ENCODE measurements around the gene CCDC92B.

Gene CCDC92B

DNA sequence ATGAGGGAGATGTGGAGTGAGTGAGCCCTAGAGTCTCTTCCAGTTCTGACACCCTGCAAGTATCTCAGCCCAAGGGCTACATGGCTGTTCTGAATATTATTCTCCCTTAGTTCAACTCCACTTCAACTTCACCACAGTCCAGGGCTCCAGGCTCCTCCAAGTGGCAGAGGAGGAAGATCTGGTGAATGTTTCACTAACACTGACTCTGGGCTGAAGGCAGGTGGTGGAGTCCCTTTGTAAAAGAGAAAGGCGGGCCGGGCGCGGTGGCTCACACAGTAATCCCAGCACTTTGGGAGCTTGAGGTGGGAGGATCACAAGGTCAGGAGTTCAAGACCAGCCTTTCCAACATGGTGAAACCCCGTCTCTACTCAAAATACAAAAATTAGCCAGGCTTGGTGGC is 13.6 kb downstream of the CCDC92B start:
- H3K36me3 Mint-ChIP-seq (ENCODE audit: low read depth) = no peaks in the 10 kb centered on the region
- no peak overlapping the region for H3K4me3 Mint-ChIP-seq
- TF ChIP-seq, protein P1, sequence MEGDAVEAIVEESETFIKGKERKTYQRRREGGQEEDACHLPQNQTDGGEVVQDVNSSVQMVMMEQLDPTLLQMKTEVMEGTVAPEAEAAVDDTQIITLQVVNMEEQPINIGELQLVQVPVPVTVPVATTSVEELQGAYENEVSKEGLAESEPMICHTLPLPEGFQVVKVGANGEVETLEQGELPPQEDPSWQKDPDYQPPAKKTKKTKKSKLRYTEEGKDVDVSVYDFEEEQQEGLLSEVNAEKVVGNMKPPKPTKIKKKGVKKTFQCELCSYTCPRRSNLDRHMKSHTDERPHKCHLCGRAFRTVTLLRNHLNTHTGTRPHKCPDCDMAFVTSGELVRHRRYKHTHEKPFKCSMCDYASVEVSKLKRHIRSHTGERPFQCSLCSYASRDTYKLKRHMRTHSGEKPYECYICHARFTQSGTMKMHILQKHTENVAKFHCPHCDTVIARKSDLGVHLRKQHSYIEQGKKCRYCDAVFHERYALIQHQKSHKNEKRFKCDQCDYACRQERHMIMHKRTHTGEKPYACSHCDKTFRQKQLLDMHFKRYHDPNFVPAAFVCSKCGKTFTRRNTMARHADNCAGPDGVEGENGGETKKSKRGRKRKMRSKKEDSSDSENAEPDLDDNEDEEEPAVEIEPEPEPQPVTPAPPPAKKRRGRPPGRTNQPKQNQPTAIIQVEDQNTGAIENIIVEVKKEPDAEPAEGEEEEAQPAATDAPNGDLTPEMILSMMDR (IDR thresholded peaks at IDR 0.05; ENCODE audit: unreplicated experiment in 3 of 3) = no peak
- no peak overlapping the region for H3K27ac Mint-ChIP-seq
- H3K9me3 Mint-ChIP-seq = no peaks in the 10 kb centered on the region
- no peaks in the 10 kb centered on the region for H3K4me1 Mint-ChIP-seq
- H3K27me3 Mint-ChIP-seq (ENCODE audit: low read depth) = peaks cover 14% of the 10 kb centered on the region

DNA sequence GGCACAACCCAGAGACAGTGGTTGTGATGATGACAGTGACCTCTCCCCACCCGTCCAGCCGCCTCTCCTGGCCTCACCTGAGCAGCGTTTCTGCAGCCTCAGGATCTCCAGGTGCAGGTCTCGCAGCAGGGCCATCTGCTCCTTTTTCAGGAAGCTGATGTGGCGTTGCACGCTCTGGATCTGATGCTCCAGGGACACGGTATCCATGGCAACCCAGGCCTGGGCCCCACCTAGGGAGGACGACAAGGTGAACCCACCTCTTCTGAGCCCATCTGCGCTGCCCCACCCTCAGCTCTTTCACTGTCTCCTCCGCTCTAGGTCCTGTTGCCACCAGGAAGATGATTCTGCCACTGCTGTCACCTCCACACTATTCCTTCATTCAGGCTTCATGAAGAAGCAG is 14.5 kb downstream of the CCDC92B start:
- Mint-ChIP-seq H3K27ac (no peak overlapping the region), H3K4me1 (no peaks in the 10 kb centered on the region), H3K27me3 (ENCODE audit: low read depth) (peaks cover 11% of the 10 kb centered on the region), H3K36me3 (ENCODE audit: low read depth) (no peaks in the 10 kb centered on the region), H3K9me3 (no peaks in the 10 kb centered on the region), H3K4me3 (no peak overlapping the region)
- TF ChIP-seq, protein P1 (IDR thresholded peaks at IDR 0.05; ENCODE audit: unreplicated experiment in 3 of 3) = no peak

DNA sequence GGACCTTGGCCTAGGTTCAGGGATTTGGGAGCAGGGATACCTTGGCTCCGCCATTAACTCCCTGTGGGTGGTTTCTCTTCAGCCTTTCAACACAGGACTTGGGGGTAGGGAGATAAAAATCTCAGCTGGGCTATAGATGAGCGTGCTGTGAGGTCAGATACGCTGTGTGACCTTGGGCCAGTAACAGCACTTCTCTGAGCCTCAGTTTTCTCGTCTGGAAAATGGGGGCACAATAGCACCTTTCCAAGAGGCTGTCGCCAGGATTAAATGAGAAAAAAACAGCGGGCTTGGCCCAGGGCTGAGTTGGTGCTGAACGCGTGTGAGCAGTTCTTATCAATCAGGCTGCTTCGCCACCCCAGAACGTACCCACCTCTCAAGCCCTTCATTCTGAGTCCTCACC is 17.6 kb downstream of the CCDC92B start:
- TF ChIP-seq, protein P1 (IDR thresholded peaks at IDR 0.05; ENCODE audit: unreplicated experiment in 3 of 3) = no peak
- H3K27me3 Mint-ChIP-seq (ENCODE audit: low read depth) = peaks cover 30% of the 10 kb centered on the region
- no peaks in the 10 kb centered on the region for H3K9me3 Mint-ChIP-seq
- H3K4me1 Mint-ChIP-seq = no peaks in the 10 kb centered on the region
- H3K27ac Mint-ChIP-seq = no peak overlapping the region
- no peaks in the 10 kb centered on the region for H3K36me3 Mint-ChIP-seq (ENCODE audit: low read depth)
- H3K4me3 Mint-ChIP-seq = no peak overlapping the region

DNA sequence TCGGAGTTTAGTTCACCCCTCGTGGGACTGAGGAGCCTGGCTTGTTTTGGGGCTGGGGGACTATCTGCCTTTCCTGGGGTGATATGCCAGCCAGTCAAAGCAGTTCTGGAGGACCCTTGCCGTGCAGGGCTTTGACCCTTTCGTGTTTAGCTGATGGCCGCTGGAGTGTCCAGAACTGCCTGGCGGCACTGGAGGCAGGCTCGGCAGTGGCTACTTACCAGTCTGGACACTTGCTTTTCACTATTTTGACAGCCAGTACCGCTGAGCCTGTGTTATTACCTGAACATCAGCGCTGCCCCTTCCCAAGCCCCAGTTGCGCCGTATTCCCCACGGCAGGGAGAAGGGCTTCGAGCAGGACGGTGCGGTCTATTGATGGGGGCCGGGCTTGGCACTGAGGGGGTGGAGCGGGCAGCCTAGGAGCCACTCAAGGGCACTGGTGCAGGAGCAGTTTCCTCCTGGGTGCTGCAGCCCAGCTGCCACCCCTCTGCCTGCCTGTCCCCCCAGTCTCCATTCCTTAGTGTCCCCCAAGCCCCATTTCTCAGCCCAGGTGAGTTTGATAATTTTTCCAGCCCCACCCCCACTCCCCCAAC is 18.6 kb downstream of the CCDC92B start:
- Mint-ChIP-seq H3K4me1 (no peaks in the 10 kb centered on the region), H3K36me3 (ENCODE audit: low read depth) (no peaks in the 10 kb centered on the region), H3K27ac (no peak overlapping the region), H3K4me3 (no peak overlapping the region), H3K27me3 (ENCODE audit: low read depth) (peaks cover 36% of the 10 kb centered on the region), H3K9me3 (no peaks in the 10 kb centered on the region)
- TF ChIP-seq, protein P1 (IDR thresholded peaks at IDR 0.05; ENCODE audit: unreplicated experiment in 3 of 3) = no peak

DNA sequence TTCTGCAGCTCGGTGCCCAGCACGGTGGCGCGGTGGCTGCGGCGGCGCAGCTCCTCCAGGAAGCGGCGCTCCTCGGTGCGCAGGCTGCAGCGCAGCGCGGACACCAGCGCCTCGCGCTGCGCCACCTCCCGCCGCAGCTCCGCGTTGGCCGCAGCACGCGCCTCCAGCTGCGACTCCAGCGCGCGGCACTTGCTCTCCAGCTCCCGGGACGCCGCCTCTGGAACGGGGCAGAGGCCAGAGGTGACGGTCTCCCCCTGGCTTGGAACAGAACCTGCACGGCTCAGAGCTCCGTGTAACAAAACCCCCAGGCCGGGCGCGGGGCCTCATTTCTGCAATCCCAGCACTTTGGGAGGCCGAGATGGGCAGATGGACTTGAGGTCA is 24.7 kb downstream of the CCDC92B start:
- Mint-ChIP-seq H3K9me3 (no peaks in the 10 kb centered on the region), H3K27ac (no peak overlapping the region), H3K36me3 (ENCODE audit: low read depth) (no peaks in the 10 kb centered on the region), H3K4me1 (no peaks in the 10 kb centered on the region), H3K4me3 (peak overlapping the region in 1 of 3 experiments; percentile 43), H3K27me3 (ENCODE audit: low read depth) (peaks cover 73% of the 10 kb centered on the region)
- TF ChIP-seq, protein P1 (IDR thresholded peaks at IDR 0.05; ENCODE audit: unreplicated experiment in 3 of 3) = no peak

DNA sequence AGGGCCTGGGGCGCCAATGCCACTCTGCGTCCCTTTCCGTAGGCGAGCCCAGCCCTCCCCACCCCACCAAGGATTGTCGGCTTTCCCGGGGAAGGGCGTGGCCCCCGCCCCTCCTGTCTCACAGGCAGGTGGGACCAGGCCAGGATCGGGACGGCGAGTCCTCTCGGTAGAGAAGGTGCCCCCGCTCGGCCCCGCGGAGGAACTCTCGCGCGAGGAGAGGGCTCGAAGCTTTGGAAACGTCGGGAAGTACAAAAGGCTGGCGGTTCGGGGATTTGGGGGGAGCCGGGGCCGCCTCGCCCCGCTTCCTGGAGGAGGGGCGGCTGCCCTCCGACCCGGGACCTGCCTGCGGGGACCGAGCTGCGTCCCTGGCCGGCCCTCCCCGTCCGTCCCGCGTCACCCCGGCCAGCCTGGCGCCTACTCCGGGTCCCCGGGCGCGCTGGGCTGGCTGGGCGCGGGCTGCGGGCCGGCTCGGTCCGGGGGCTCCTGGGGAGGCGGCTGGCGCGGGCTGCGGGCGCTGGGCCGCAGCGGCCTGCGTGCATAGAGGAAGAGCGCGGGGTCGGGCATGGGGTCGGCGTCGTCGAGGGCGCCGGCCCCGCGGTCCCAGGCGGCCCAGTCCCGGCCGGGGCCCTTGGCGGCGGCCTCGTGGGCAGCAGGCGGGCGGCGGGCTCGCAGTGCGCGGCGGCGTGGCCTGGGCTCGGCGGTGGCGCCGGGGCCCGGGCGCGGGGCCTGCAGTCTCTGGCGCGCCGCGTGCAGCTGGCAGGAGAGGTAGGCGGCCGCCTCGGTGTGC is 25.3 kb downstream of the CCDC92B start:
- Mint-ChIP-seq H3K27me3 (ENCODE audit: low read depth) (peaks cover 71% of the 10 kb centered on the region), H3K9me3 (no peaks in the 10 kb centered on the region), H3K4me1 (no peaks in the 10 kb centered on the region), H3K4me3 (peak overlapping the region; percentile 34 to 58 (median 58)), H3K27ac (no peak overlapping the region), H3K36me3 (ENCODE audit: low read depth) (no peaks in the 10 kb centered on the region)
- TF ChIP-seq, protein P1 (IDR thresholded peaks at IDR 0.05; ENCODE audit: unreplicated experiment in 3 of 3) = no peak

All from nephron (organoid).